ENCODE results near the gene WDR7.

The WDR7 gene

GRCh38 chr18:57040175-57040574 is 389.0 kb downstream of the WDR7 start:
- no peak for TF ChIP-seq CTCF (conservative IDR thresholded peaks at IDR 0.05)
- no peak overlapping the region for H3K27ac ChIP-seq

- H3K27ac ChIP-seq: no peak overlapping the region
- no peak for TF ChIP-seq CTCF (conservative IDR thresholded peaks at IDR 0.05)
These were observed 392.1 kb downstream of the WDR7 start for GRCh38 chr18:57043241-57043640.

- no peak for TF ChIP-seq CTCF (conservative IDR thresholded peaks at IDR 0.05)
- no peak overlapping the region for H3K27ac ChIP-seq
These were observed 397.2 kb downstream of the WDR7 start for GRCh38 chr18:57048351-57048750.

GRCh38 chr18:57048859-57049258 is 397.7 kb downstream of the WDR7 start:
- no peak overlapping the region for H3K27ac ChIP-seq
- TF ChIP-seq CTCF (conservative IDR thresholded peaks at IDR 0.05): no peak

- no peak for TF ChIP-seq CTCF (conservative IDR thresholded peaks at IDR 0.05)
- H3K27ac ChIP-seq: no peak overlapping the region
These were observed 399.3 kb downstream of the WDR7 start for GRCh38 chr18:57050310-57050949.

- no peak overlapping the region for H3K27ac ChIP-seq
- no peak for TF ChIP-seq CTCF (conservative IDR thresholded peaks at IDR 0.05)
These were observed 400.0 kb downstream of the WDR7 start for GRCh38 chr18:57051021-57051656.

GRCh38 chr18:57051657-57052044 is 400.5 kb downstream of the WDR7 start:
- TF ChIP-seq CTCF (conservative IDR thresholded peaks at IDR 0.05): no peak
- no peak overlapping the region for H3K27ac ChIP-seq

Measured in VCaP (cell line).